MM.1S (cell line): ENCODE results near the gene UBD.

Source experiments
- EZH2 ChIP-seq: fragments of 300-600 bp; sonication (generic); optimal IDR thresholded peaks from 2 replicates; pipeline ENCODE3; 2017; ENCODE audit warnings: low read depth, mild to moderate bottlenecking, antibody characterized with exemption, low read length, mixed read lengths
- EZH2phosphoT487 ChIP-seq: fragments of 300-600 bp; sonication (generic); IDR thresholded peaks from 2 replicates; pipeline ENCODE4 v1.6.1; 2018; ENCODE audit warnings: antibody characterized with exemption, low read length
- TF ChIP-seq, protein P1 (sequence below): fragments of 300-600 bp; sonication (generic); IDR thresholded peaks from 2 replicates; pipeline ENCODE4 v1.5.1; 2016; ENCODE audit warnings: antibody characterized with exemption, low read length, mixed read lengths

DNA sequence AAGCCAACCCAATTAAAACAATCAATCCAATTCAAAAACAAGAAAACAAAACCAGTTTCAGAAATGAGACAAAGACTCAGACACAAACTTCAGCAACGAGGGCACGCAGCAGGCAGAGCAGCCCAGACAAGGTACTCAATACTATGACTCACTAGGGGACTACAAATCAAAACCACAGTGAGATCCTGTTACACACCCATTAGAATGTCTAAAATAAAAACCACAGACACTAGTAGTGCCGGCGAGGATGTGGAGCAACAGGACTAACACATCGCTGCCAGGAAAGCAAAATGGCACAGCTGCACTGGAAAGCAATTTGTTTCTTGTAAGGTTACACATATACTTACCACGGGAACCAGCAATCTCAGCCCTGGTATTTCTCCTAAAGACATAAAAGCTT is 43.4 kb downstream of the UBD start:
- TF ChIP-seq, protein P1, sequence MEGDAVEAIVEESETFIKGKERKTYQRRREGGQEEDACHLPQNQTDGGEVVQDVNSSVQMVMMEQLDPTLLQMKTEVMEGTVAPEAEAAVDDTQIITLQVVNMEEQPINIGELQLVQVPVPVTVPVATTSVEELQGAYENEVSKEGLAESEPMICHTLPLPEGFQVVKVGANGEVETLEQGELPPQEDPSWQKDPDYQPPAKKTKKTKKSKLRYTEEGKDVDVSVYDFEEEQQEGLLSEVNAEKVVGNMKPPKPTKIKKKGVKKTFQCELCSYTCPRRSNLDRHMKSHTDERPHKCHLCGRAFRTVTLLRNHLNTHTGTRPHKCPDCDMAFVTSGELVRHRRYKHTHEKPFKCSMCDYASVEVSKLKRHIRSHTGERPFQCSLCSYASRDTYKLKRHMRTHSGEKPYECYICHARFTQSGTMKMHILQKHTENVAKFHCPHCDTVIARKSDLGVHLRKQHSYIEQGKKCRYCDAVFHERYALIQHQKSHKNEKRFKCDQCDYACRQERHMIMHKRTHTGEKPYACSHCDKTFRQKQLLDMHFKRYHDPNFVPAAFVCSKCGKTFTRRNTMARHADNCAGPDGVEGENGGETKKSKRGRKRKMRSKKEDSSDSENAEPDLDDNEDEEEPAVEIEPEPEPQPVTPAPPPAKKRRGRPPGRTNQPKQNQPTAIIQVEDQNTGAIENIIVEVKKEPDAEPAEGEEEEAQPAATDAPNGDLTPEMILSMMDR = no peak
- TF ChIP-seq EZH2phosphoT487 = no peak
- TF ChIP-seq EZH2 = no peak
